ENCODE data around the gene ZGPAT.
"Not testable (repeated sequence)": the region's sequence is repeated elsewhere in the genome, so short reads cannot be mapped to it uniquely, and the experiment has no call there.

Gene ZGPAT, protein sequence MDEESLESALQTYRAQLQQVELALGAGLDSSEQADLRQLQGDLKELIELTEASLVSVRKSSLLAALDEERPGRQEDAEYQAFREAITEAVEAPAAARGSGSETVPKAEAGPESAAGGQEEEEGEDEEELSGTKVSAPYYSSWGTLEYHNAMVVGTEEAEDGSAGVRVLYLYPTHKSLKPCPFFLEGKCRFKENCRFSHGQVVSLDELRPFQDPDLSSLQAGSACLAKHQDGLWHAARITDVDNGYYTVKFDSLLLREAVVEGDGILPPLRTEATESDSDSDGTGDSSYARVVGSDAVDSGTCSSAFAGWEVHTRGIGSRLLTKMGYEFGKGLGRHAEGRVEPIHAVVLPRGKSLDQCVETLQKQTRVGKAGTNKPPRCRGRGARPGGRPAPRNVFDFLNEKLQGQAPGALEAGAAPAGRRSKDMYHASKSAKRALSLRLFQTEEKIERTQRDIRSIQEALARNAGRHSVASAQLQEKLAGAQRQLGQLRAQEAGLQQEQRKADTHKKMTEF

DNA sequence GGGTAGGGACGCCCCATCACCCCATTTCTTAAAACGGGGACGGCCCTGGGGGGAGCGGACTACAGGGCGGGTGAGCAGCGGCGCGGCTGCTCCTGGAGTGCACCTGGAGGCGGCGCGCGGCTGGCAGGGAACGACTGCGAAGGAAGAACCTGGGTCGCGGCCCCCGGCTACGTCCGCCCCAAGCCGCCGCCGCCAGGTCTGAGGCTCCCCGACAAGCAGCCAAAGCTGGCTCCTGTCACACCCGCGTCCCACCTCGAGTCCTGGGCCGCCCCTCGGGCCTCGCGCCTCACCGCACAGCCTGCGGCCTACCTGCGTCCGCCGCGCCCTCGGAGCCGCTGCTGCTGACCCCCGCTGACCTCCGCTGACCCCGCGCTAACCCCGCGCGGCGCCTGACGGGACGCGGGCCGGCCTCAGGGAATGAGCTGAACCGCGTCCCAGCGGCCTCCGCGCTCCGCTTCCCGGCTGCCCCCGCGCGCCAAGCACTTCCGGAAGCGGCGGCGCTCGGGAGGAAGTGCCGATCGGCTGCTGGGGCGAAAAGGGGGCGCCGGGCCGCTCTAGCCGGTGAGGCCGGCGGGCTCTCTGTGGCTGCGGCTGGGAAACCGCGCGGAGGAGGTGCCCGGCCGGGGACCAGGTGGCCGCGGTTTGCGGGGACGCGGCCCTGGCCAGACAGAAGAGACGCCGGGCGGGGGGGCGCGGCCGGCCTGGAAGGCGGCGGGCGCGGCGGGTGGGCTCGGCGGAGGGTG, at the start of gene ZGPAT, which contains the start of gene ARFRP1:
TSS of gene ZGPAT (plus strand) at position 482 of the 743 bp plus-strand sequence. CDS start 542 bp downstream, outside the sequence.
TSS of gene ARFRP1 (minus strand) at position 419 of the 743 bp plus-strand sequence. CDS start 885 bp downstream, outside the sequence.
- peak; percentile 53 for DNase-seq

DNA sequence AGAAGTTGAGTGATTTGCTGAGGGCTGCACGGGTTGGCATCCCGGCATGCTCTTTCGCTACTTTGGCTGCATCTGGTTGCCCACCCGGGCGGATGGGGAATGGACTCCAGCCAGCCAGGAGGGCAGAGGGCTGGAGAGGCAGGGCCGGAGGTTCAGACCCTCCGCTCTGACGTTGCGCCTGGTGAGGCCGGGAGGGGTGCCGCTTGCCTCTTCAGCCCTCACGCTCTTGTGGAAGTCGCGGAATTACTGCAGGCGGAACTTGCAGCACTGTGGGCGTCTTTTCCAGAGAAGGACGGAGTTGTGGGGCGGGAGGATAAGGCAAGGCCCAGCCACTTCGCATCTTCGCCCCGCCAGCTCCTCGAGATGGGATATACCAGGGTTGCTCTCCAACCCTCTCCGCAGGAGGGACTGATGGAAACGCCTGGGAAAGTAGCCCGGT, 49.1 kb upstream of the ZGPAT start:
- DNase-seq, result no peak

DNA sequence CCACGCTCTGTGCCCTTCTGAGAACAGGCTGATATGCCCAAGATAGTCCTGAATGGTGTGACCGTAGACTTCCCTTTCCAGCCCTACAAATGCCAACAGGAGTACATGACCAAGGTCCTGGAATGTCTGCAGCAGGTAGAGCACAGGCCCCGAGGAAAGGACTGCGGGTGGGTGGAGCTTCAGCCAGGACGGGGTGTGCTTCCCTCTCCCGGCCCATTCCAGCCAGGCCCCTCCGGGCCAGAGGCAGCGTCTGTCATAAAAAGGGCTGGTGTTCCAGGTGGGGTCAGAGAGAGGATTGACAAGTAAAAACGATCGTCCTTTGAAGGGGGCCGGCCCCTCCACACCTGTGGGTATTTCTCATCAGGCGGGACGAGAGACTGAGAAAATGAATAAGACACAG, 48.5 kb upstream of the ZGPAT start:
- no peak for DNase-seq

DNA sequence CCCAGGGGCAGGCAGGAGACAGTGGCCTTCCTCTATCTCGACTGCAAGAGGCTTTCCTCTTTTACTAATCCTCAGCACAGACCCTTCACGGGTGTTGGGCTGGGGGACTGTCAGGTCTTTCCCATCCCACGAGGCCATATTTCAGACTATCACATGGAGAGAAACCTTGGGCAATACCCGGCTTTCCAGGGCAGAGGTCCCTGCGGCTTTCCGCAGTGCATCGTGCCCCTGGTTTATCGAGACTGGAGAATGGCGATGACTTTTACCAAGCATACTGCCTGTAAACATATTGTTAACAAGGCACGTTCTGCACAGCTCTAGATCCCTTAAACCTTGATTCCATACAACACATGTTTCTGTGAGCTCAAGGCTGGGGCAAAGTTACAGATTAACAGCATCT, 47.7 kb upstream of the ZGPAT start:
- not testable (repeated sequence) for DNase-seq

DNA sequence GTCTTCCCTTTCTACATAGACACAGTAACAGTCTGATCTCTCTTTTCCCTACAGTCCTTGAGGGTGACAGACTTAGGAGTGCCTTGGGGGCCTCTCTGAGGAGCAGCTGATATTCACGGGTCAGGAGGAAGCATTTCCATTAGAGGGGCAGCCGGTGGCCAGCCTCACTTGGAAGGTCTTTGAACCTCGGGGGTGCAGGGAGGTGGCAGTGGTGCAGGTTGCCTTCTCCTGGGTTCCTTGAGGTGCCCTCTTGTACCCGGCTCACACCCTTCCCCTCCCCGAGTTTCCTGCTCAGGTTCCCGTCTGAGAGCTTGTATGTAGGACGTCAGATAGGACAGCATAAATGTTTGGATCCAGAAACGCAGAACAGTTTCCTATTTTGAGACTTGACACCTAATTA, 47.2 kb upstream of the ZGPAT start:
- DNase-seq, result no peak

DNA sequence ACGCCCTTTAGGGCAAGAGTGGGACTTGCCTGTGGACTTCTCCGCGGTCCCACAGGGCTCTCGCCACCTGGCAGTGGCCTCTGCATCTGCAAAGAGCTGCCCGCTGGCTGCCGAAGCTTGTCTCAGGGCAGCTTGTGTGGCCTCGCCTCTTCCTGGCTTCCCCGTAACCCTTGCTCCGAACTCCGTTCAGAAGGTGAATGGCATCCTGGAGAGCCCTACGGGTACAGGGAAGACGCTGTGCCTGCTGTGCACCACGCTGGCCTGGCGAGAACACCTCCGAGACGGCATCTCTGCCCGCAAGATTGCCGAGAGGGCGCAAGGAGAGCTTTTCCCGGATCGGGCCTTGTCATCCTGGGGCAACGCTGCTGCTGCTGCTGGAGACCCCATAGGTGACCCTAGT, 46.7 kb upstream of the ZGPAT start:
- DNase-seq, result no peak

DNA sequence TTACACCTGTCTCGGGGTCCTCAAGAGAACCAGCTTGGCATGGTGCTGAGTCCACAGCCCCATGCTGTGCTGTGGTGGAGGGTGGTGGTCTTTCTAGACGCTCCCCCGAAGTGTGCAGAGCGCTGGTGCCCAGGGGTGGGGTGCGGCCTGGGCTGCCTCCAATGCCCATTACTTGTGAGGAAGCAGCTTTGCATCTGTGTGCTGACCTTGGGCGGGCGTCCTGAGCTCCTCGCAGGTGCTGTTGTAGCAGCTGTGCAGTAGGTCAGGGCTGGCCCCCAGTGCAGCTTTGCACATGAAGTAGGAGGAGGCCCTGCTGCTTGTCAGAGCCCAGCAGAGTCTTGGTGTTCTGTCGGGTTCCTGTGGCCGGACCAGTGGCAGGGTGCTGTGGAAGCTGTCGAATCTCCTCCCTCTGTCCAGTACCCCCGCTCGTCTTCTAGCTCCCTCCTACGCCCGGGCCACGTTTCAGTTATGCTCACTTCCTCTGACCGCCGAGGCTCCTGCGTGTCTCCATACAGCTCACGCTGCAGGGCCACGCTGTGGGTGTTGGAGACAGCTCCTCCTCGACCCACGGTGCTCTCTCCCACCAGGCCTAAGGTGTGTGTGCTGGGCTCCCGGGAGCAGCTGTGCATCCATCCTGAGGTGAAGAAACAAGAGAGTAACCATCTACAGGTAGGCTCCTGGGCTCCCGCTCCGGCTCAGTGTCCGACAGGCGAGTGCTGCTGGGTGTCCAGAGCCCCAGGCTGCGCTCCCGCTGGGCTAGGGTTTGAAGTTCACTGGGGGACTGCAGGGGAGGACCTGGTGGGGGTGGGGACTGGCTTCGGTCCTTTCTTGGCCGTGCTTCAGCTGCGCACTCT, 45.7 kb upstream of the ZGPAT start:
- no peak for DNase-seq

DNA sequence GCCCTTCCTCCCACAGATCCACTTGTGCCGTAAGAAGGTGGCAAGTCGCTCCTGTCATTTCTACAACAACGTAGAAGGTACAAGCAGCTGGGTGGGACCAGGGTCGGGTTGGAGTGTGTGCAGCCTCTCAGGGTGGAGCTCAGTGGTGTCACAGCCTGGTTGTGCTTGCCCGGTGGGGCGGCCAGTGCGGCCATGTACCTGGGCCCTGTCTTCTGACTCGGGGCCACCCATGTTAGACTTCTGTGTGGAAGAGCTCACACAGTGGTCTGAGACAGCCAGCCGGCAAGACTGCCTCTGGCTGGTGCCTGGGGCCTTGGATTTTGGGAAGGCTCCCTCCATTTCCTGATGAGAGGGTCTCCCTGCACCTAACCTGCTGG, 45.0 kb upstream of the ZGPAT start:
- no peak for DNase-seq

DNA sequence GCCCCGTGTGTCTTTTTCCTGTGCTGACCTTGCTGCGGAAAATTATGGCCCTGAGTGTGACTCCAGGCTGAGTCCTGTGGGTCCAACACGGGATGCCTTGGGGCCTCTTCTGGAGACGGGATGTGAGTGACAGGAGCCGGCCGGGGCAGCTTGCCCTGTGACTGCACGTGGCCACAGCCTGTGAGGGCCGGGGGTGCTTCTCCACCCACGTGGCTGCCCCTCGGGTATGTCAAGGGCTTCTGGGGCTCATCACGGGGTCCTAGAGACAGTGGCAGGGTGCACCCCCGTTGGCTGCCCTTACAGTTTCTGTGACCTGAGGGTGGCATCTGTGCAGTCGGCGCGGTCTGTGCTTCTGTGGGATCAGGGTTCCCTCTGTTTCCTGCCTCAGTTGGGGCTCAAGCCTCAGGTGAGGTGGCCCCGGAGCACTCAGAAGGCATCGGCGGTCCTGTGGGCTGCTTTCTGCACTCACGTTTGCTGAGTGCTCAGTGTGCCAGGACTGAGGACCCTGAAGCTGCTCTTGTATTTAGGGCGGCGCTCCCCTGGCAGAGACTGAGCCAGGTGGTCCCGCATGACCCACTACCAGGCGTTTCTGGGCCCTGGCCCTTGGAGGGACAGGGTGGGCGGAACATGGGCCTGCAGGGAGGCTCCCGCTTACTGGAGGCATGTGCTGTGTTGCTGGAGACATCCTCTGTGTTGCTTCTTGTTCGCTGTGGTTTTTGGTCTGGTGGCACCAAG, 44.3 kb upstream of the ZGPAT start:
- DNase-seq, result no peak

DNA sequence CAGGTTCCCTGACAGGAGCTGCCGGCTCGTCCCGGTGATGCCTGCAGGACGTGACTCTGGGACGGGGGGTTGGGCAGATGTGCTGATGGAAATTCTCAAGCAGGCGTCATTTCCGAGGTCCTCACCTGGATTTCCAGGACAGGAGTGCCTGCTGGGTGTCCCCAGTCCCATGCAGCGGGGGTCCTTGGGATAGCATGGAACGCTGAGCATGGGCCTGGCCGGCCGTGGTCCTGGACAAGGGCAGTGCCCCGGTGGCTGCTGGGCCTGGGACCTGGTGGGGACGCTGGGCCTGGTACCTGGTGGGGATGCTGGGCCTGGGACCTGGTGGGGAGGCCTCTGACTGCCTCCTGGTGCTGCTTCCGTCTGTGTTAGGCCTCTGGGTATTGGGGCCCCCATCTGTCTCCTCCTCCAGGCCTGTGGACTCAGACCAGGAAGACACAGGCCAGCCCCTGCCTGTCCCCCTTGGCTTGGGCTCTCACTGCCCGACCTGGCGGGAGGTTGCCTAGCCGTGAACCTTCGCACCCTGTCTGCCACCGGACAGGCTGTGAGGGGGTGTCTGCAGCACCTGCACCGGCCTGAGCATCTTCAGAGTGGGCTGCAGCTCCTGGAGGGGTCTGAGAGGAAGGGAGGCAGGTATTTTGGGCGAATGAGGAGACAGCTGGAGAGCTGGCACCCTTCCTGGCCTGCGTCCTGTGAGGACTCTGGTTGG, 43.5 kb upstream of the ZGPAT start:
- DNase-seq, result no peak

DNA sequence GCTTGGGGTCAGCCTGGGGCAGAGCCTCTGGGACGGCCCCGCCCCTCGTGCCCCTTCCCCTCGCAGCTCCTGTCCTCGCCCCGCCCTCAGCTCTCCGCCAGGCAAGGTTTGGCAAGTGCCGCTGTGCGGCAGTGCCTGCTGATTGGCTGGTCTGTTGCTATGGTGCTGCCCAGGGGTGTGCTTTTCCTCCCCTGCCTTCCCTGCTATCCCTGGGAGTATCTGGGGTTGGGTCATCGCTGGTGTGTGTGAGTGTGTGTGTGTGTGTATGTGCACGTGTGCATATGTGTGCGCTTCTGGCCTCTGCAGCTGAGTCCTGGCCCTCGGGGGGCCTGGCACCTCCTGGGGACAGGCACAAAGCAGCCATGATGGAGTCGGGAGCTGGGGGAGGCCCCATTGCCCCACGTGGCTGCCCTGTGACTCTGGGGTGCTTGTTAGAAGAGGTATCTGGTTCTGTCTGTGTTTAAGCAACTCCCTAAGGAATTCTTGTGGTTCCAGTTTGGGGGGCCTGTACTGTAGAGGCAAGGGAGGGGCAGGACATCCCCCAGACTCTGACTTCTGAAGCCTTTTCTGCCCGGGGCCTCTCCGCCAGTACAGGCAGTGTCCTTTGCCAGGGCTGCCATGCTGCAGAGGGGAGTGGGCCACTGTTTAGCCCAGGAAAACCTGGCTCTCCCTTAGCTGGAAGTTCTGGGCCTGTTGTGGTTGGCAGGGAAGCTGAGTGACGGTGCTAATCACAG, 42.8 kb upstream of the ZGPAT start:
- DNase-seq, result no peak

DNA sequence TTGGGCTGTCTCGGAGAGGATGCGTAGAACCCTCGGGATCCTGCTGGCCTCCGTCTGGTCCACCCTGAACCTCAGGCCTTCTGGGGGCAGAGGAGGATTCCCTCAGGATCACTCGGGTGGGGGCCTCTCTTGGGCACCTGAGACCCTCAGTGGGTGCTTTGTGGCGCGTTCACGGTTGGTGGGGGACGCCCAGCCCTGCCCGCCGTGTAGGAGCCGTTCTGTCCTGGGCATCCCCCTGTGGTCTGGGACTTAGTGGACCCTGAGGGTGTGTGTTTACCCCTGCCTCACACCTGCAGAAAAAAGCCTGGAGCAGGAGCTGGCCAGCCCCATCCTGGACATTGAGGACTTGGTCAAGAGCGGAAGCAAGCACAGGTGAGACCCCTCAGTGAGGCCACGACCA, 42.1 kb upstream of the ZGPAT start:
- no peak for DNase-seq

DNA sequence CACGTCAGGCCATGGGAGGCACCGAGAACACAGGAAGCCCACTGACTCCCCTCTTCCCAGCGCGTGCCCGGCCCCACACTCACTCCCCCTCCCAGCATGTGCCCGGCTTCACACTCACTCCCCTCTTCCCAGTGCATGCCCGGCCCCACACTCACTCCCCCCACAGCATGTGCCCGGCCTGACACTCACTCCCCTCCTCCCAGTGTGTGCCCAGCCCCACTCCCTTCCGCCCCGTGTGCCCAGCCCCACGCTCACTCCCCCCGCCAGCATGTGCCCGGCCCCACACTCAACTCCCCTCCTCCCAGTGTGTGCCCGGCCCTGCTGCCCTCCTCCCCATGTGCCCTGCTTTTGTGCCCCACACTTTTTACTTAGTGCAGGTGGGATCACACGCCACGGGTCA, 40.0 kb upstream of the ZGPAT start:
- DNase-seq, result no peak

DNA sequence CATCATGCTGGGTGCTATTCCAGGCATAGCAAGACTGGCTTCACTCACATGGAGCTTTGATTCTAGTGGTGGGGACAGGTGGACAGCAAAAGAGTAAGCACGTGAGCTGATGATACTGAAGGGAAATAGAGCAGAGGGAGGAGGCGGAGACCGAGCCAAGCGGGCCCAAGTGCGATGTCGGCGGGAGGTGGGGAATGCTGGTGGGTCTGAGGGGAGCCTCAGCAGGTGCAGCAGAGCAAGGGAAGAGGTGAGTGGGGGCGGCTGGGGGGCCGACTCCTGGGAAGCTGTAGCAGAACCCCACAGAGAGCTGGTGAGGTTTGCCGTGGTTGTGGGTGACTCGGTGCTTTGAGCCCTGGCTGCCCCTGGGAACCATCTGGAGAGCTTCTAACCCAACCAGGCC, 39.5 kb upstream of the ZGPAT start:
- no peak for DNase-seq

DNA sequence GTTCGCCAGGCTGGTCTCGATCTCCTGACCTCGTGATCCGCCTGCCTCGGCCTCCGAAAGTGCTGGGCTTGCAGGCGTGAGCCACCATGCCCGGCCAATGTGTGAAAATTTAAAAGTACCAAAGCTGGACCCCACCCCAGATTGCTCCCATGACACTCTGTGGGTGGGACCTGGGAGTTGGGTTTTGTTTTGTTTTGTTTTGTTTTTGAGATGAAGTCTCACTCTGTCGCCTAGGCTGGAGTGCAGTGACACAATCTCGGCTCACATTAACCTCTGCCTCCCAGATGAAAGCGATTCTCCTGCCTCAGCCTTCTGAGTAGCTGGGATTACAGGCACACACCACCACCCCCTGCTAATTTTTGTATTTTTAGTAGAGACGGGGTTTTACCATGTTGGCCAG, 36.1 kb upstream of the ZGPAT start:
- DNase-seq, result not testable (repeated sequence)

DNA sequence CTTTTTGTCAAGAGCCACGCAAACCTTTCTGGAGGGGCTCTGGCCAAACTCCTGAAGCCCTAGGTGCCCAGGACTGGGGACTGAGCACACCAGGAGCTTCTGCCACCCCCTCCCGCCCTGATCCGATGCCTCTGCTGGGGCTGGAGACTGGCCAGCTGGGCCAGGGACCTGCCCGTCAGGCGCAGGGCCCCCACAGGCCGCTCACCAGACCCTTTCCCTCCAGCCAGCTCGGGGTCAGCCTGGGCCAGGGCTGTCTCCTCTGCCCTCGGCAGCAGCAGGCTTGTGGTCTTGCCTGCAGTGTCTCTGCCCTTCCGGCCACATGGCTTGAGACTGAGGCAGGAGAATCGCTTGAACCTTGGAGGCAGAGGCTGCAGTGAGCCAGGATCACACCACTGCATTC, 35.2 kb upstream of the ZGPAT start:
- no peak for DNase-seq

DNA sequence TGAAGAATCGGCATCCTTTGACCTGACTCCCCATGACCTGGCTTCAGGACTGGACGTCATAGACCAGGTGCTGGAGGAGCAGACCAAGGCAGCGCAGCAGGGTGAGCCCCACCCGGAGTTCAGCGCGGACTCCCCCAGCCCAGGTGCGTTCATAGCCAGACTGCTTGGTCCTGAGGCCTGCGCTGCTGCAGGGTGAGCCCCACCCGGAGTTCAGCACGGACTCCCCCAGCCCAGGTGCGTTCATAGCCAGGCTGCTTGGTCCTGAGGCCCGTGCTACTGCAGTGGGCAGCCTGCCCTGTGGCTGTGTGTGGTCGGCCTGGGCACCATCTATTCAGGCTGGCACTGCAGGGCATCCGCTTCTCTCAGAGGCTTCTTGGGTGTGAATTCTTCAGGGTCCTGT, 33.9 kb upstream of the ZGPAT start:
- DNase-seq, result no peak

DNA sequence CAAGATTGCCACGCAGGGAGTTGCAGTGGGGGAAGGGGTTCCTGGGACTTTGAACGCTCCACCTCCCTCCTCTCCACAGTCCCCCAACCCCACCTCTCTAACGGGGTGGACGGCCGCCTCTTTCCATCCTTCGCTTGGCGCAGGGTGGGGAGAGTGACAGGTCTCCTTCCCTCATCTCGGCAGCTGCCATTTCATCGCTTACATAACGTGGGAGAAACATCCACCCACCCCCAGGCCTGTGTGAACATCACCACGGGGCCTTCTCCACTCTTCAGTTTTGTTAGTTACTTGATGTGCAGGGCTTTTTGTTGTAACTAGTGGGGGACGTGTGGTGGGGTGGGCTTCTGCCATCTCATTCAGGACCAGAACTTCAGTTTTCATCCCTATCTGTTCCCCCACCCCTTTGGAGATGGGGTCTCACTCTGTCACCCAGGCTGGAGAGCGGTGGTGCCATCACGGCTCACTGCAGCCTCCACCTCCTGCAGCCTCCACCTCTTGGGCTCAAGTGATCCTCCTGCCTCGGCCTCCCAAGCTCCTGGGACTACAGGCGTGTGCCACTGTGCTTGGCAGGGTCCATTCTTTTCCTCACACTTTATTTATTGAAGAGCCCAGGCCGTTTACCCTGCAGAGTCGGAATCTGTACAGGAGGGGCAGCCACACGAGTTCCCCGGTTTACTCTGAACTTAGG, 32.0 kb upstream of the ZGPAT start:
- no peak for DNase-seq

DNA sequence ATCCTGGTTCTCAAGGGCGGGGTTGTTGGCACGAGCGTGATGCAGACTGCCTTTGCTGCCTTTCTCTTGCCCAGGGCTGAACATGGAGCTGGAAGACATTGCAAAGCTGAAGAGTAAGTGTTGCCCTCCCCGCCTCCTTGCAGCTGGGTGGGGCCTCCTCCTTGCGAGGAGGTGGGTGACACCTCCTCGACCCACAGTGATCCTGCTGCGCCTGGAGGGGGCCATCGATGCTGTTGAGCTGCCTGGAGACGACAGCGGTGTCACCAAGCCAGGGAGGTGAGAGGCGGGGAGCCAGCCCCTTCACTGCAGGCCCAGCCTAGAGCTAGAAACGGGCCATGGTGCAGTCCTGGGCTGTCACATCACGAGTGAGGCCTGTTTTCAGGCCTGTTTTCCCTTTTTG, 29.8 kb upstream of the ZGPAT start:
- DNase-seq, result no peak

Measured in amniotic stem cell (primary cell).